HCT116 (cell line): Measurements from ENCODE around the gene NBAS. TPM values are rescaled to one million over a fixed set of nuclear protein-coding genes. Genes with fewer than 3 reads are reported as not detected.

Experiments used
- ATAC-seq: fragments of 200-7000 bp; cut with Tn5 transposase; 2 replicates; pipeline ENCODE4 v1.9.1; 2020; ENCODE audit warnings: mild to moderate bottlenecking, moderate library complexity
- BruUV-seq: library from RNA; stranded (reverse); fragments of 400-500 nt; replicated peaks from 2 replicates; lab custom pipeline; 2021; lab: Mats Ljungman, UMichigan
- CTCF ChIA-PET: fragments of 300-600 bp; sonication (Branson Sonifier 250); formaldehyde crosslinking; loops from one replicate; lab custom pipeline; 2021; ENCODE audit warnings: antibody characterized with exemption; lab: Charles Lee
- POLR2A ChIA-PET: fragments of 300-600, 350-600 bp; sonication (Branson Sonifier 250); formaldehyde crosslinking; loops from one replicate; lab custom pipeline; 2021; ENCODE audit warnings: antibody characterized with exemption; lab: Charles Lee
- RAD21 ChIA-PET, 2 experiments: fragments of 300-600 bp; sonication (Branson Sonifier 250); formaldehyde crosslinking; loops; one replicate each; lab custom pipeline; 2023; ENCODE audit warnings: low total read pairs in 2 of 2; ENCODE audit not compliant: uncharacterized antibody in 2 of 2, unreplicated experiment in 2 of 2, low non-redundant PET in 1 of 2; lab: Charles Lee
- DNase-seq: peaks from one replicate; pipeline ENCODE4 v3.0.0-alpha.2; 2010; ENCODE audit warnings: low read depth, low spot score
- H2AFZ ChIP-seq: fragments of 200-600 bp; shearing (Covaris generic), sonication (generic); 2 replicates; pipeline ENCODE4 v1.6.1; 2017; ENCODE audit warnings: low read depth, mixed run types, mixed read lengths, antibody characterized with exemption, low read length; ENCODE audit not compliant: poor library complexity, severe bottlenecking
- H3K27ac ChIP-seq: 2 replicates; pipeline ENCODE4 v1.5.1; 2012; ENCODE audit warnings: low read depth, low read length
- H3K27me3 ChIP-seq: fragments of 200-600 bp; sonication (generic); 2 replicates; pipeline ENCODE4 v1.6.1; 2016; ENCODE audit warnings: mixed run types, low read length, mixed read lengths; ENCODE audit not compliant: insufficient read depth
- H3K36me3 ChIP-seq, 2 experiments: fragments of 200-500 bp in 1 of 2; fragments of 200-600 bp in 1 of 2; sonication (Bioruptor generic) in 1 of 2; sonication (generic) in 1 of 2; 2 replicates each; pipeline versions ENCODE4 v1.5.1 to v1.6.1; 2014 to 2016; ENCODE audit warnings: low read length in 2 of 2, inconsistent platforms in 1 of 2, mixed read lengths in 1 of 2, mixed run types in 1 of 2; ENCODE audit not compliant: insufficient read depth in 2 of 2, control insufficient read depth in 1 of 2
- H3K4me1 ChIP-seq, 2 experiments: fragments of 200-600 bp in 1 of 2; sonication (generic) in 1 of 2; 2 replicates each; pipeline versions ENCODE4 v1.5.1 to v1.6.1; 2012 to 2017; ENCODE audit warnings: low read length in 2 of 2, inconsistent platforms in 1 of 2, mild to moderate bottlenecking in 1 of 2, mixed read lengths in 1 of 2, mixed run types in 1 of 2, moderate library complexity in 1 of 2; ENCODE audit not compliant: insufficient read depth in 2 of 2, control insufficient read depth in 1 of 2
- H3K4me2 ChIP-seq: fragments of 200-600 bp; sonication (generic); 2 replicates; pipeline ENCODE4 v1.6.1; 2017; ENCODE audit warnings: mixed run types, low read length, mixed read lengths
- H3K4me3 ChIP-seq, 2 experiments: fragments of 200-600 bp in 1 of 2; sonication (generic) in 1 of 2; replicated peaks in 1 of 2; 2 replicates each; pipeline ENCODE4 v1.5.1; 2011 to 2016; ENCODE audit warnings: low read length in 2 of 2, control low read depth in 1 of 2, low read depth in 1 of 2, mild to moderate bottlenecking in 1 of 2, mixed read lengths in 1 of 2, mixed run types in 1 of 2
- H3K79me2 ChIP-seq: fragments of 200-600 bp; sonication (generic); 2 replicates; pipeline ENCODE4 v1.6.1; 2017; ENCODE audit warnings: mild to moderate bottlenecking, mixed run types, low read length, moderate library complexity, mixed read lengths; ENCODE audit not compliant: insufficient read depth
- H3K9ac ChIP-seq: fragments of 200-600 bp; sonication (generic); 2 replicates; pipeline ENCODE4 v1.6.1; 2016; ENCODE audit warnings: low read length, mixed read lengths
- H3K9me2 ChIP-seq: fragments of 200-600 bp; sonication (generic), shearing (Covaris generic); 2 replicates; pipeline ENCODE4 v1.6.1; 2017; ENCODE audit warnings: mixed run types, mild to moderate bottlenecking, moderate library complexity; ENCODE audit not compliant: insufficient read depth
- H3K9me3 ChIP-seq, 2 experiments: fragments of 200-500 bp in 1 of 2; fragments of 200-600 bp in 1 of 2; sonication (Bioruptor generic) in 1 of 2; sonication (generic) in 1 of 2; 2 replicates each; pipeline ENCODE4 v1.6.1; 2014 to 2017; ENCODE audit warnings: low read length in 2 of 2, mixed read lengths in 2 of 2, inconsistent platforms in 1 of 2, low read depth in 1 of 2, mild to moderate bottlenecking in 1 of 2, mixed run types in 1 of 2, moderate library complexity in 1 of 2; ENCODE audit not compliant: control insufficient read depth in 1 of 2, insufficient read depth in 1 of 2
- H4K20me1 ChIP-seq: fragments of 200-600 bp; sonication (generic), shearing (Covaris generic); 2 replicates; pipeline ENCODE4 v1.6.1; 2017; ENCODE audit warnings: mixed run types, mild to moderate bottlenecking, moderate library complexity; ENCODE audit not compliant: insufficient read depth
- EGR1 ChIP-seq: IDR thresholded peaks from 2 replicates; pipeline ENCODE4 v1.6.1; 2012; ENCODE audit warnings: low read depth
- FOSL1 ChIP-seq: IDR thresholded peaks from 2 replicates; pipeline ENCODE4 v1.6.1; 2012; ENCODE audit warnings: low read depth
- RAD21 ChIP-seq: IDR thresholded peaks from 2 replicates; pipeline ENCODE4 v1.6.1; 2012; ENCODE audit warnings: low read depth, mild to moderate bottlenecking
- SIN3A ChIP-seq: IDR thresholded peaks from 2 replicates; pipeline ENCODE4 v1.6.1; 2012; ENCODE audit warnings: low read depth
- YY1 ChIP-seq: IDR thresholded peaks from 2 replicates; pipeline ENCODE4 v1.6.1; 2011; ENCODE audit warnings: low read length, low read depth, moderate library complexity, mild to moderate bottlenecking; ENCODE audit not compliant: insufficient replicate concordance; ENCODE audit errors: extremely low read depth
- ZFX ChIP-seq: fragments of 450-650 bp; IDR thresholded peaks from 2 replicates; pipeline ENCODE4 v1.6.1; 2017
- ZNF274 ChIP-seq: fragments of 200-500 bp; sonication (Bioruptor generic); IDR thresholded peaks from 2 replicates; pipeline ENCODE4 v1.6.1; 2014; ENCODE audit warnings: mild to moderate bottlenecking, low read depth, low read length, inconsistent platforms
- intact Hi-C: fragments of 100-400 bp; cut with micrococcal nuclease; formaldehyde crosslinking; loops from 2 replicates; pipeline ENCODE4 v1.10.0; 2022
- total RNA-seq: library from RNA; stranded (reverse); gene quantifications from one replicate; pipeline ENCODE4 v1.2.1, GENCODE V29; 2021; ENCODE audit not compliant: unreplicated experiment
- TF ChIP-seq, protein P1 (sequence below): IDR thresholded peaks from 2 replicates; pipeline ENCODE4 v1.6.1; 2011; ENCODE audit warnings: mild to moderate bottlenecking, low read length, moderate library complexity; ENCODE audit not compliant: insufficient replicate concordance; ENCODE audit errors: extremely low read depth
- TF ChIP-seq, protein P2 (sequence below), 3 experiments: fragments of 200-600 bp in 1 of 3; sonication (generic) in 1 of 3; IDR thresholded peaks in 2 of 3; conservative IDR thresholded peaks in 1 of 3; 2 replicates each; pipeline ENCODE4 v1.5.1; 2012 to 2017; ENCODE audit warnings: low read depth in 2 of 3, low read length in 2 of 3, antibody characterized with exemption in 1 of 3, borderline replicate concordance in 1 of 3, control low read depth in 1 of 3, mild to moderate bottlenecking in 1 of 3, mixed read lengths in 1 of 3, mixed run types in 1 of 3, moderate library complexity in 1 of 3; ENCODE audit not compliant: insufficient read depth in 1 of 3
- TF ChIP-seq, protein P3 (sequence below): IDR thresholded peaks from 2 replicates; pipeline ENCODE4 v1.6.1; 2012; ENCODE audit warnings: low read depth

Gene NBAS
- total RNA-seq, 1 experiment from 2014 or later, result 32.8 TPM

DNA sequence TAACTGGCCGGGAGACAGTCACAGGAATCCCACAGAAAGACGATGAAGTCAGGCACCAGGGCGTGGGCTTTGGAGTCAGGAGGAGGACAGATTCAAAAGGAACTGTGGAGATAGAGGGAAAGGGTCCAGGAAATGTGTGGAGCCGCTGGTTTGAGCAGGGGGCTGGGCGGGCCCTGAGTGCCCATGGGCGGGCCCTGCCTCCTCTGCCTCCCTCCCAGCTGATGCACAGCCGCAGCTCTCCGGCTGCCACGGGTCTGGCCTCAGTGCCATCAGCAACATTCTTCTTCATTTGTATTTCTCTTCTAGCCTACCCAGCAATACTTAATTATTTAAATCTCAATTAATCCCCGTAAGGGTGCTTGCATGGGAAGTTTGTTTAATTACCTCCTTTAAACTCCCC, 432.3 kb downstream of the NBAS start:
- POLR2A ChIA-PET, result no interaction called here
- Histone ChIP-seq H2AFZ (no peak overlapping the region), H3K9me3 (no peaks in the 10 kb centered on the region)
- ATAC-seq, result no peak
- TF ChIP-seq FOSL1, result no peak
- no peak for TF ChIP-seq ZNF274
- TF ChIP-seq, protein P1, sequence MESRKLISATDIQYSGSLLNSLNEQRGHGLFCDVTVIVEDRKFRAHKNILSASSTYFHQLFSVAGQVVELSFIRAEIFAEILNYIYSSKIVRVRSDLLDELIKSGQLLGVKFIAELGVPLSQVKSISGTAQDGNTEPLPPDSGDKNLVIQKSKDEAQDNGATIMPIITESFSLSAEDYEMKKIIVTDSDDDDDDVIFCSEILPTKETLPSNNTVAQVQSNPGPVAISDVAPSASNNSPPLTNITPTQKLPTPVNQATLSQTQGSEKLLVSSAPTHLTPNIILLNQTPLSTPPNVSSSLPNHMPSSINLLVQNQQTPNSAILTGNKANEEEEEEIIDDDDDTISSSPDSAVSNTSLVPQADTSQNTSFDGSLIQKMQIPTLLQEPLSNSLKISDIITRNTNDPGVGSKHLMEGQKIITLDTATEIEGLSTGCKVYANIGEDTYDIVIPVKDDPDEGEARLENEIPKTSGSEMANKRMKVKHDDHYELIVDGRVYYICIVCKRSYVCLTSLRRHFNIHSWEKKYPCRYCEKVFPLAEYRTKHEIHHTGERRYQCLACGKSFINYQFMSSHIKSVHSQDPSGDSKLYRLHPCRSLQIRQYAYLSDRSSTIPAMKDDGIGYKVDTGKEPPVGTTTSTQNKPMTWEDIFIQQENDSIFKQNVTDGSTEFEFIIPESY, result no peak
- no peak for TF ChIP-seq YY1
- TF ChIP-seq, protein P2, sequence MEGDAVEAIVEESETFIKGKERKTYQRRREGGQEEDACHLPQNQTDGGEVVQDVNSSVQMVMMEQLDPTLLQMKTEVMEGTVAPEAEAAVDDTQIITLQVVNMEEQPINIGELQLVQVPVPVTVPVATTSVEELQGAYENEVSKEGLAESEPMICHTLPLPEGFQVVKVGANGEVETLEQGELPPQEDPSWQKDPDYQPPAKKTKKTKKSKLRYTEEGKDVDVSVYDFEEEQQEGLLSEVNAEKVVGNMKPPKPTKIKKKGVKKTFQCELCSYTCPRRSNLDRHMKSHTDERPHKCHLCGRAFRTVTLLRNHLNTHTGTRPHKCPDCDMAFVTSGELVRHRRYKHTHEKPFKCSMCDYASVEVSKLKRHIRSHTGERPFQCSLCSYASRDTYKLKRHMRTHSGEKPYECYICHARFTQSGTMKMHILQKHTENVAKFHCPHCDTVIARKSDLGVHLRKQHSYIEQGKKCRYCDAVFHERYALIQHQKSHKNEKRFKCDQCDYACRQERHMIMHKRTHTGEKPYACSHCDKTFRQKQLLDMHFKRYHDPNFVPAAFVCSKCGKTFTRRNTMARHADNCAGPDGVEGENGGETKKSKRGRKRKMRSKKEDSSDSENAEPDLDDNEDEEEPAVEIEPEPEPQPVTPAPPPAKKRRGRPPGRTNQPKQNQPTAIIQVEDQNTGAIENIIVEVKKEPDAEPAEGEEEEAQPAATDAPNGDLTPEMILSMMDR (IDR thresholded peaks at IDR 0.05 in 2 of 3, conservative IDR thresholded peaks at IDR 0.05 in 1 of 3; ENCODE audit: borderline replicate concordance in 1 of 3, insufficient read depth in 1 of 3, low read depth in 2 of 3, low read length in 2 of 3), result no peak
- TF ChIP-seq ZFX, result no peak
- no peak for TF ChIP-seq RAD21
- TF ChIP-seq, protein P3, sequence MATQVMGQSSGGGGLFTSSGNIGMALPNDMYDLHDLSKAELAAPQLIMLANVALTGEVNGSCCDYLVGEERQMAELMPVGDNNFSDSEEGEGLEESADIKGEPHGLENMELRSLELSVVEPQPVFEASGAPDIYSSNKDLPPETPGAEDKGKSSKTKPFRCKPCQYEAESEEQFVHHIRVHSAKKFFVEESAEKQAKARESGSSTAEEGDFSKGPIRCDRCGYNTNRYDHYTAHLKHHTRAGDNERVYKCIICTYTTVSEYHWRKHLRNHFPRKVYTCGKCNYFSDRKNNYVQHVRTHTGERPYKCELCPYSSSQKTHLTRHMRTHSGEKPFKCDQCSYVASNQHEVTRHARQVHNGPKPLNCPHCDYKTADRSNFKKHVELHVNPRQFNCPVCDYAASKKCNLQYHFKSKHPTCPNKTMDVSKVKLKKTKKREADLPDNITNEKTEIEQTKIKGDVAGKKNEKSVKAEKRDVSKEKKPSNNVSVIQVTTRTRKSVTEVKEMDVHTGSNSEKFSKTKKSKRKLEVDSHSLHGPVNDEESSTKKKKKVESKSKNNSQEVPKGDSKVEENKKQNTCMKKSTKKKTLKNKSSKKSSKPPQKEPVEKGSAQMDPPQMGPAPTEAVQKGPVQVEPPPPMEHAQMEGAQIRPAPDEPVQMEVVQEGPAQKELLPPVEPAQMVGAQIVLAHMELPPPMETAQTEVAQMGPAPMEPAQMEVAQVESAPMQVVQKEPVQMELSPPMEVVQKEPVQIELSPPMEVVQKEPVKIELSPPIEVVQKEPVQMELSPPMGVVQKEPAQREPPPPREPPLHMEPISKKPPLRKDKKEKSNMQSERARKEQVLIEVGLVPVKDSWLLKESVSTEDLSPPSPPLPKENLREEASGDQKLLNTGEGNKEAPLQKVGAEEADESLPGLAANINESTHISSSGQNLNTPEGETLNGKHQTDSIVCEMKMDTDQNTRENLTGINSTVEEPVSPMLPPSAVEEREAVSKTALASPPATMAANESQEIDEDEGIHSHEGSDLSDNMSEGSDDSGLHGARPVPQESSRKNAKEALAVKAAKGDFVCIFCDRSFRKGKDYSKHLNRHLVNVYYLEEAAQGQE, result no peak
- no peak for TF ChIP-seq EGR1
- TF ChIP-seq SIN3A, result no peak
- TF ChIP-seq, all 23 proteins: peak for 0
- H3K27me3 ChIP-seq, result no peaks in the 10 kb centered on the region
- H3K4me3 ChIP-seq, result no peak overlapping the region
- H3K79me2 ChIP-seq, result no peaks in the 10 kb centered on the region
- H3K36me3 ChIP-seq, result no peaks in the 10 kb centered on the region
- no peaks in the 10 kb centered on the region; the same call in 1 of the 2 replicates for H3K9me2 ChIP-seq
- intact Hi-C loops, result no loop called here
- DNase-seq, result no peak
- ChIA-PET RAD21 (no interaction called here), CTCF (no interaction called here)
- H3K9ac ChIP-seq, result no peak overlapping the region
- no TSS peak for BruUV-seq
- no peak overlapping the region for H3K27ac ChIP-seq
- H4K20me1 ChIP-seq, result no peaks in the 10 kb centered on the region
- H3K4me2 ChIP-seq, result no peak overlapping the region
- no peaks in the 10 kb centered on the region for H3K4me1 ChIP-seq
